GM21723 (cell line): ENCODE measurements around the gene CRYZL1.

Source experiments
- ATAC-seq: cut with Tn5 transposase; IDR thresholded peaks from one replicate; pipeline ENCODE4 v1.9.1; 2021; ENCODE audit warnings: mild to moderate bottlenecking, moderate library complexity; ENCODE audit not compliant: unreplicated experiment

CRYZL1 gene

DNA sequence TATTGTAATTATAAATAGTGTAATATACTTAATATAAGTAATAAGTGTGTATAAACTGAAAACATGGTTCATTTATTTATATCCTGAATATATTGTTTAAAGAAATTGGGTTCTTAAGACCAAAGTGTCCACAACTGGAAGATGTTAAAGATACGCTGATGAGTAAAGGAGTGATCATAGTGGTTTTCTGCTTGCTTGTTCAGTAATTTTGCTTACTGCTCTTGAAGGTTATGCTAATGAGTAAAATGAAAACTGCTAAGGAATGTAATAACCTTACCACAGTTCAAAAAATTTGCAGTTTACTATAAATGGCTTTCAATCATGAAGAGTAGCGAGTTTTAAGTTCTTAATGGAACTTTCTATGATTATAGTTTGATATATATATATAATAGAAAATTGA is 75.0 kb downstream of the CRYZL1 start:
- ATAC-seq: no peak

DNA sequence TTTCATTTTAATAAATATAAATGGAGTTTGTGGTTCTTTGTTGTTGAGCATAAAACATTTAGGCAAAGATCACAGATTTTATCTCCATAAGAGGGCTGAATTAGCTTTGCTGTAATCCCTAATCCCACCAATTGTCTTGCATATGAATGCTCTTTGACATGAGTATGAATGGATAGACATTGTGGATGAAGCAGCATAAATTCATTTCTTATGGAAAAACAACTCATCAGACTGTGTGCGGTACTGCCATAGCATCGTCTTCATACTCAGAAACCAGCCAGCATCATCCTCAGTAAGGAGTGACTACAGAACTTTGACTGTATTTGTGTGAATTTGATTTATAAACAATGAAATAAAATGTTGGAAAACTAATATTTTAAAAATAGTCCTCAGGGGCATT is 79.2 kb downstream of the CRYZL1 start:
- no peak for ATAC-seq

DNA sequence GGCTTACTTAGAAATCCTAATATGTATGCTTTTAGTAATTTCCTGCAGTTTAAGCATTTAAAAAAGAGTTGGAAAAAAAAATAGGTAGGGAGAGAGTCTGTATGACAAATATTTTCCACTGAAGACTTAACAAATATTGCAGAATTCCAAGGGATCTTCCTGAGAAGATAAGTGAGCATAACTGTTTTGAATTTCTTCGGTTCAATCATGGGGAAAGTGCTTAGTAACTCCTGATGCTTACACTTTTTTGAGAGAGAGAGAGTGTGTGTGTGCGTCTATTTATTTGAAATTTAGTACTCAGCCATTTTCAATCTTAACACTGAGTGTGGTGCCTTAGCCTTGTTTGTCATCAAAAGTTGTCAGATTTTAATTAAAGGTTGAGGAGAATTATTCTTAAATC is 80.2 kb downstream of the CRYZL1 start:
- ATAC-seq: no peak

DNA sequence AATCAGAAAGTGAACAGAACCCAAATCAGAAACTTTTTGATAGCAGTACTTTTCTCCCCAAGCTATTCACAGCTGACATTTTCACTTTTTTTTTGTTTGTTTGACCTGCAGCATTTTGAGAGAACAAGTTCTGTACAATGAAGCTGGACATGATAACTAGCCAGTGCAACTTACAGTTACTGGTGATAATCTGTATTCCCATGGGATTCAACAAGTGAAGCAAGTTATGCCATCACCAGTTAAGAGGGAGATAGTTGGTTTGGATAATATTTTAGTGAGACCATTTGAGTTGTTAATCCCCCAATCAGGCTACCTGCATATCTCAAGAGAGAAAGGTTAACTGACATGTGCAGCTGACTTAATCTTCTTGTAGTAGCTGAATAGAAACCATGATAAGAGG is 80.6 kb downstream of the CRYZL1 start:
- ATAC-seq: no peak

DNA sequence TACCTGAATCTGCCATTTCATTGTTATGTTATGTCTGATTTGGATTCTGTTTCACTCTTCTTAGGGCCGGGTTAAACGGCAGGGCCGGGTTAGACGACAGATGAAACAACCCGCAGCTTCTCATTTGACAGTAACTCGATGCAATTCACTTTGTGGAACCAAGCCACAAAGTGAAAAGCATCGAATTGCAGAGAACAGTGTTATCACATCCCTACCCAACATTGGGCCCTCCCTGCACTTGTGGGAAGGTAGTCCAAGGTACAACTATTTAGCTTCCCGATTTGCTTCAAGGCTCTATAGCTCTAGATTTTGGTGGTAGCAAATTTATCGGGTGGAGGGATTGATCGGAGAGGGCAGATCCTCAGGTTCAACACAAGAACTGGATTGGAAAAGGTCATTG is 81.7 kb downstream of the CRYZL1 start:
- no peak for ATAC-seq

DNA sequence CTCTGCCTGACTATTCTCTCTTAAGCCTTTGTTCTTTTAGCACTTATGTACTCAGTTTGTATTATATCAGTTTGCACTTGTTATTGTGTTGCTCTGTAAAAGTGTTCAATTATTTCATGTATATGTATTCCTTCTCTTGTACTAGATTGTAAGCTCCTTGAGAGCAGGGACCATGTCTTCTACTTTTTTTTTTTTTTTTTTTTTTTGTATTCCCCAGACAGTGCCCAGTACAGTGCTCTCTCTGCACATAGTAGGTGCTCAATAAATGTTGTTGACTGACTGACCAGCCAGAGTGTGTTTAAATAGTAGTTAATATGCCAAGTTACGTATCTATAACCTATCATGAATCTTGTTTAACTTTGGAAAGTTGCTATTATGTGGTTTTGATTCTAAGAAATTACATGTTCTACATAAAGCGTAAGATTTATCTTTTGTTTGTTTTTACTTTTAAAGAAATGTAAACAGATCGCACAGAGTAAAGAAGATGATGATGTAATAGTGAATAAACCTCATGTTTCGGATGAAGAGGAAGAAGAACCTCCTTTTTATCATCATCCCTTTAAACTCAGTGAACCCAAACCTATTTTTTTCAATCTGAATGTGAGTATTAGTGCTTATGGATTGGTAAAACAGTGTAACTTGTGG is 82.6 kb downstream of the CRYZL1 start:
- no peak for ATAC-seq

DNA sequence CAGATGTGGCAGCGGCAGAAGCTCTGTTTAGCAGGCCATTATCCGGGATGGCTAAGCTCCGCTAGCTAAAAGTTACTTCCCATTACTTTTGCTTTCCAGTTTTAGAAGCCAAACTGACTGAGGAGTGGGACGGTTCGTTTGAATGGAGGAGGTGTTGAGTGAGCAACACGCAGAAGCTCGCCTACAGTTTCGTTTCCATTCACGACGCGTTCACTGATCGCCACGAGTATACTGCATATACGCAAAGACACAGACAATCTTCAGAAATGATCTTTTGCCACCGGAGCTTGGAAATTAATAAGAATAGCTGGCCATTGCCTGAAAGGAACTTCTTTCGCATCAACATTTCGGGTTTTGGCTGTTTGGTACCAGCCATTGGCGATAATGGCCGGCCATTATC is 84.1 kb downstream of the CRYZL1 start:
- ATAC-seq: no peak

DNA sequence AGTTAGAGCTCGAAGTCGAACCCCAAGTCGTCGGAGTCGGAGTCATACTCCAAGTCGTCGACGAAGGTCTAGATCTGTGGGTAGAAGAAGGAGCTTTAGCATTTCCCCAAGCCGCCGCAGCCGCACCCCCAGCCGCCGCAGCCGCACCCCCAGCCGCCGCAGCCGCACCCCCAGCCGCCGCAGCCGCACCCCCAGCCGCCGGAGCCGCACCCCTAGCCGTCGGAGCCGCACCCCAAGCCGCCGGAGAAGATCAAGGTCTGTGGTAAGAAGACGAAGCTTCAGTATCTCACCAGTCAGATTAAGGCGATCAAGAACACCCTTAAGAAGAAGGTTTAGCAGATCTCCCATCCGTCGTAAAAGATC is 86.6 kb downstream of the CRYZL1 start:
- ATAC-seq: no peak

DNA sequence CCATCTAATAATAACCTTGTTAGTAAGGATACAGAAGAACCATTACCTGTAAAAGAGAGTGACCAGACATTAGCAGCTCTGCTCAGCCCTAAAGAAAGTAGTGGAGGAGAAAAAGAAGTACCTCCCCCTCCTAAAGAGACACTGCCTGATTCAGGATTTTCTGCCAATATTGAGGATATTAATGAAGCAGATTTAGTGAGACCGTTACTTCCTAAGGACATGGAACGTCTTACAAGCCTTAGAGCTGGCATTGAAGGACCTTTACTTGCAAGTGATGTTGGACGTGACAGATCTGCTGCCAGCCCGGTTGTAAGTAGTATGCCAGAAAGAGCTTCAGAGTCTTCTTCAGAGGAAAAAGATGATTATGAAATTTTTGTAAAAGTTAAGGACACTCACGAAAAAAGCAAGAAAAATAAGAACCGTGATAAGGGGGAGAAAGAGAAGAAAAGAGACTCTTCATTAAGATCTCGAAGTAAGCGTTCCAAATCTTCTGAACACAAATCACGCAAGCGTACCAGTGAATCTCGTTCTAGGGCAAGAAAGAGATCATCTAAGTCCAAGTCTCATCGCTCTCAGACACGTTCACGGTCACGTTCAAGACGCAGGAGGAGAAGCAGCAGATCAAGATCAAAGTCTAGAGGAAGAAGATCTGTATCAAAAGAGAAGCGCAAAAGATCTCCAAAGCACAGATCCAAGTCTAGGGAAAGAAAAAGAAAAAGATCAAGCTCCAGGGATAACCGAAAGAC is 87.1 kb downstream of the CRYZL1 start:
- ATAC-seq: no peak

DNA sequence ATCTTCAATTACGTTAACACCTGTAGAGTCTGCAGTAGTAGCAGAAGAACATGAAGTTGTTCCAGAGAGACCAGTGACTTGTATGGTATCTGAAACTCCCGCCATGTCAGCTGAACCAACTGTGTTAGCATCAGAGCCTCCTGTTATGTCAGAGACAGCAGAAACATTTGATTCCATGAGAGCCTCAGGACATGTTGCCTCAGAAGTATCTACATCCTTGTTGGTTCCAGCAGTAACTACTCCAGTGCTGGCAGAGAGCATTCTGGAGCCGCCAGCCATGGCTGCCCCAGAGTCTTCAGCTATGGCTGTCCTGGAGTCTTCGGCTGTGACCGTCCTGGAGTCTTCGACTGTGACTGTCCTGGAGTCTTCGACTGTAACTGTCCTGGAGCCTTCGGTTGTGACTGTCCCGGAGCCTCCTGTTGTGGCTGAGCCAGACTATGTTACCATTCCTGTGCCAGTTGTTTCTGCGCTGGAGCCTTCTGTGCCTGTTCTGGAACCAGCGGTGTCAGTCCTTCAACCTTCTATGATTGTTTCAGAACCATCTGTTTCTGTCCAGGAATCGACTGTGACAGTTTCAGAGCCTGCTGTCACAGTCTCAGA is 88.4 kb downstream of the CRYZL1 start:
- ATAC-seq: no peak

DNA sequence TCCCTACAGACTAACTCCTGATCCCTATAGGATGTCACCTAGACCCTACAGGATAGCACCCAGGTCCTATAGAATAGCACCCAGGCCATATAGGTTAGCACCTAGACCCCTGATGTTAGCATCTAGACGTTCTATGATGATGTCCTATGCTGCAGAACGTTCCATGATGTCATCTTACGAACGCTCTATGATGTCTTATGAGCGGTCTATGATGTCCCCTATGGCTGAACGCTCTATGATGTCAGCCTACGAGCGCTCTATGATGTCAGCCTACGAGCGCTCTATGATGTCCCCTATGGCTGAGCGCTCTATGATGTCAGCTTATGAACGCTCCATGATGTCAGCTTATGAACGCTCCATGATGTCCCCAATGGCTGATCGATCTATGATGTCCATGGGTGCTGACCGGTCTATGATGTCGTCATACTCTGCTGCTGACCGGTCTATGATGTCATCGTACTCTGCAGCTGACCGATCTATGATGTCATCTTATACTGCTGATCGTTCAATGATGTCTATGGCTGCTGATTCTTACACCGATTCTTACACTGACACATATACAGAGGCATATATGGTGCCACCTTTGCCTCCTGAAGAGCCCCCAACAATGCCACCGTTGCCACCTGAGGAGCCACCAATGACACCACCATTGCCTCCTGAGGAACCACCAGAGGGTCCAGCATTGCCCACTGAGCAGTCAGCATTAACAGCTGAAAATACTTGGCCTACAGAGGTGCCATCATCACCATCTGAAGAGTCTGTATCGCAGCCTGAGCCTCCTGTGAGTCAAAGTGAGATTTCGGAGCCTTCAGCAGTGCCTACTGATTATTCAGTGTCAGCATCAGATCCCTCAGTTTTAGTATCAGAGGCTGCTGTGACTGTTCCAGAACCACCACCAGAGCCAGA is 89.2 kb downstream of the CRYZL1 start:
- ATAC-seq: no peak

DNA sequence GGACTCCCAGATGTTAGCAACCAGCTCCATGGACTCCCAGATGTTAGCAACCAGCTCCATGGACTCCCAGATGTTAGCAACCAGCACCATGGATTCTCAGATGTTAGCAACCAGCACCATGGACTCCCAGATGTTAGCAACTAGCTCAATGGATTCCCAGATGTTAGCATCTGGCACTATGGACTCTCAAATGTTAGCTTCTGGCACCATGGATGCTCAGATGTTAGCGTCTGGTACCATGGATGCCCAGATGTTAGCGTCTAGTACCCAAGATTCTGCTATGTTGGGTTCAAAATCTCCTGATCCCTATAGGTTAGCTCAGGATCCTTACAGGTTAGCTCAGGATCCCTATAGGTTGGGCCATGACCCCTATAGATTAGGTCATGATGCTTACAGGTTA is 89.9 kb downstream of the CRYZL1 start:
- no peak for ATAC-seq

DNA sequence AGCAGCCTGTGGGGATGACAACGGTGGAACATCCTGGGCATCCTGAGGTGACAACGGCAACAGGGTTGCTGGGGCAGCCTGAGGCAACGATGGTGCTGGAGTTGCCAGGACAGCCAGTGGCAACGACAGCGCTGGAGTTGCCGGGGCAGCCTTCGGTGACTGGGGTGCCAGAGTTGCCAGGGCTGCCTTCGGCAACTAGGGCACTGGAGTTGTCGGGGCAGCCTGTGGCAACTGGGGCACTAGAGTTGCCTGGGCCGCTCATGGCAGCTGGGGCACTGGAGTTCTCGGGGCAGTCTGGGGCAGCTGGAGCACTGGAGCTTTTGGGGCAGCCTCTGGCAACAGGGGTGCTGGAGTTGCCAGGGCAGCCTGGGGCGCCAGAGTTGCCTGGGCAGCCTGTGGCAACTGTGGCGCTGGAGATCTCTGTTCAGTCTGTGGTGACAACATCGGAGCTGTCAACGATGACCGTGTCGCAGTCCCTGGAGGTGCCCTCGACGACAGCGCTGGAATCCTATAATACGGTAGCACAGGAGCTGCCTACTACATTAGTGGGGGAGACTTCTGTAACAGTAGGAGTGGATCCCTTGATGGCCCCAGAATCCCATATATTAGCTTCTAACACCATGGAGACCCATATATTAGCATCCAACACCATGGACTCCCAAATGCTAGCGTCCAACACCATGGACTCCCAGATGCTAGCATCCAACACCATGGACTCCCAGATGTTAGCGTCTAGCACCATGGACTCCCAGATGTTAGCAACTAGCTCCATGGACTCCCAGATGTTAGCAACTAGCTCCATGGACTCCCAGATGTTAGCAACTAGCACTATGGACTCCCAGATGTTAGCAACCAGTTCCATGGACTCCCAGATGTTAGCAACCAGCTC is 90.5 kb downstream of the CRYZL1 start:
- ATAC-seq: no peak

DNA sequence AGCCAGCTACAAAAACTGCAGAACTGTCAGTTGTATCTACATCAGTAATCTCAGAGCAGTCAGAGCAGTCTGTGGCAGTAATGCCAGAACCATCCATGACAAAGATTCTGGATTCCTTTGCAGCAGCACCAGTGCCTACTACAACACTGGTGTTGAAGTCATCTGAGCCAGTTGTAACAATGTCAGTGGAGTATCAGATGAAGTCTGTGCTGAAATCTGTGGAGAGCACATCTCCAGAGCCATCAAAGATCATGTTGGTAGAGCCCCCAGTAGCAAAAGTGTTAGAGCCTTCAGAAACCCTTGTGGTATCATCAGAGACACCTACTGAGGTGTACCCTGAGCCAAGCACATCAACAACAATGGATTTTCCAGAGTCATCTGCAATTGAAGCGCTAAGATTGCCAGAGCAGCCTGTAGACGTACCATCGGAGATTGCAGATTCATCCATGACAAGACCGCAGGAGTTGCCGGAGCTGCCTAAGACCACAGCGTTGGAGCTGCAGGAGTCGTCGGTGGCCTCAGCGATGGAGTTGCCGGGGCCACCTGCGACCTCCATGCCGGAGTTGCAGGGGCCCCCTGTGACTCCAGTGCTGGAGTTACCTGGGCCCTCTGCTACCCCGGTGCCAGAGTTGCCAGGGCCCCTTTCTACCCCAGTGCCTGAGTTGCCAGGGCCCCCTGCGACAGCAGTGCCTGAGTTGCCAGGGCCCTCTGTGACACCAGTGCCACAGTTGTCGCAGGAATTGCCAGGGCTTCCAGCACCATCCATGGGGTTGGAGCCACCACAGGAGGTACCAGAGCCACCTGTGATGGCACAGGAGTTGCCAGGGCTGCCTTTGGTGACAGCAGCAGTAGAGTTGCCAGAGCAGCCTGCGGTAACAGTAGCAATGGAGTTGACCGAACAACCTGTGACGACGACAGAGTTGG is 91.4 kb downstream of the CRYZL1 start:
- ATAC-seq: no peak

DNA sequence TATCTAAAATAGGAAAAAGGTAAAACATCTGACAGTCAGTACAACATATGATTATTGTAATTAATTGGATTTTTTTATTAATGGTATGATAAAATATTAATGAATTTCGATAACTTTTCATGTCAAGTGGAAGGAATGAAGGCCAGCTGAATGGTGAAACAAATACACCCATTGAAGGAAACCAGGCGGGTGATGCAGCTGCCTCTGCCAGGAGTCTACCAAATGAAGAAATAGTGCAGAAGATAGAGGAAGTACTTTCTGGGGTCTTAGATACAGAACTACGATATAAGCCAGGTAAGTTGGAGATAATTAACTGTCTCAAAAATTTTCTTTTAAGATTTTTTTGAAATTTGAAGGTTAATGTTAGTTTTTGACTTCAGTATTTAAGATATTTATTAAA is 95.5 kb downstream of the CRYZL1 start:
- ATAC-seq: no peak

DNA sequence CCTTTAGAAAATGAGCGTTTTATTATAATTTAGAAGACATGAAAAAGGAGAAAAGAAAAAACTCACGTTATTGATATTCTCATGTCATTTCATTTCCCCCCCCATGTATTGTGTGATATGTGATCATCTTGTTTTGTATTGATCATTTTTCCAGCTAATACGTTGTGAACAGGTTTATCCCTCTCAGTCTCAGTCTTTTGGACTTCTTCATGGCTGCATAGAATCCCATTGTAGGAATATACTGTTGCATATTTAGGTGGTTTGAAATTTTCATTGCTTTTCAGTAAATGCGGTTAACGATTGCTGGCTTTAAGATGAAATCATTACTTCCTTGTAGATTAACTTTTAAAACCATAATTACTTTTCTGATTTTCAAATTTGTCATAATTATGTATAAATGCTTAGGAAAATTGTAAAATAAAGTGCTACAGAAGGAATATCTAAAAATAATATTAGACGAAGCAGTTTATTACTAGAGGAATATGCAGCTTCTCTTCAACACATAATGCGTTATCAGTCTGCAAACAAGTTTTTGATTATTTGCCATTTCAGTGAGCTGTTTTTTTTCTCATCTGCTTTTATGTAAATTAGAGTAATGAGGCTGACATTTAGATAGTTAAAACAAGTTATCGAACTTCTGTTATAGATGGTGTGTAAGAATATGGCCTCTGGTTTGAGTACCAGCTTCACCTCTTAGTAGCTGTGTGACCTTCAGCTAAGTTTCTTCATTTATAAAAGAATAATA is 96.9 kb downstream of the CRYZL1 start:
- ATAC-seq: no peak

DNA sequence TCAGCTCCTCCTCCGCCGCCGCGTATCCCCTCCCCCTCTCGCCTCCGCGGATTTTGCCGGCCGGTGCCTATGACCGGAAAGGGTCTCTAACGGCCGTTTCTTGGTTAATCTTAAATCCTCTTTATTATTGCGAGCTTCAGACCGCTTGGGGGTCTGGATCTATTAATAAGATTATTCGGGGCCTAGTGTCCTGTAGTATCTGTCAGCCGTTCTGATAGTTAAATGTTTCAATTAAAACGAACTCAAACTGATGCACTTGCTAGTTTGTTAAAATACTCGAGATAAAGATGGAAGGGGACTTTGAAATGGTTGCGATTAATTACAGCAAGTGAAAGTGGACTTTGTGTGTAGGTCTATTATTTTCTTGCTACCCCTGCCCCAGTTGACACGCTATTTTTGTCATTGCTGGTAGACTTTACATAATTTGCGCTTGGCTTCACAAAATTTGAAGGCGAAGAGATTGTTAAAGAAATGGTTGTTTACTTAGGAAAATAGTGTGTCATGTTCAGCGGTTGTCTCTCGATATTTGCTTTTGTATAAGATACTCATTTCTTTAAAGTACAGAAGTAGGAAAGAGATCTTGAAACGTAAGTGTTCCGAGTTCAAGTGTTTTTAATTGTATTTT is 97.9 kb downstream of the CRYZL1 start:
- ATAC-seq: peak; percentile 22
